ENCODE measurements around the gene MFN1. TPM values are rescaled to one million over a fixed set of nuclear protein-coding genes. Genes with fewer than 3 reads are reported as not detected.

The MFN1 gene
- total RNA-seq, 1 experiment from 2014 or later = 45.2 TPM

- H3K27me3 Mint-ChIP-seq (ENCODE audit: low read depth) = no peaks in the 10 kb centered on the region
- H3K27ac ChIP-seq (ENCODE audit: insufficient read length, low read depth, low read length) = no peak overlapping the region
- no peaks in the 10 kb centered on the region for H3K27me3 ChIP-seq (ENCODE audit: insufficient read depth, low read length)
- no peak overlapping the region for H2BK5ac ChIP-seq (ENCODE audit: insufficient read length, low read length)
- H3K23ac ChIP-seq (ENCODE audit: insufficient read length, low read depth, low read length) = no peak overlapping the region
- no peak overlapping the region for H3K14ac ChIP-seq (ENCODE audit: insufficient read depth, low read length)
- no peak overlapping the region for H4K91ac ChIP-seq (ENCODE audit: insufficient read length, low read depth, low read length)
- H2BK12ac ChIP-seq (ENCODE audit: insufficient read length, low read depth, low read length) = no peak overlapping the region
- no peak overlapping the region for H3K4me2 ChIP-seq (ENCODE audit: insufficient read depth, insufficient read length, low read length)
- H3K4me1 Mint-ChIP-seq = no peaks in the 10 kb centered on the region
- no peak overlapping the region for H2AFZ ChIP-seq (ENCODE audit: low read length)
- H3K9me3 ChIP-seq (ENCODE audit: control insufficient read depth, low read depth, low read length) = no peaks in the 10 kb centered on the region
- no peak overlapping the region for H2AK5ac ChIP-seq (ENCODE audit: insufficient read length, low read length)
- no peak overlapping the region for H4K8ac ChIP-seq (replicated peaks; ENCODE audit: insufficient read length, low read depth, low read length)
- no peak overlapping the region for H3T11ph ChIP-seq (ENCODE audit: low read length)
- H2BK20ac ChIP-seq (ENCODE audit: low read depth, low read length, poor library complexity, severe bottlenecking) = no peak overlapping the region
- H3K9ac ChIP-seq (ENCODE audit: extremely low read depth, insufficient read length, low read length) = no peak overlapping the region
- WGBS (ENCODE audit: extremely low coverage, insufficient read length, low lambda C conversion rate) = no CpG with 5 or more reads among the region's 5 CpGs
- no peak overlapping the region for H2BK120ac ChIP-seq (ENCODE audit: low read depth, low read length, poor library complexity, severe bottlenecking)
- H3K9me3 Mint-ChIP-seq = no peaks in the 10 kb centered on the region
- no peak overlapping the region for H3K4me3 Mint-ChIP-seq
- H3K36me3 Mint-ChIP-seq (ENCODE audit: insufficient read depth in 1 of 3, low read depth in 3 of 3) = peaks cover 13 to 43% (median 42%) of the 10 kb centered on the region in 3 experiments; a peak in 6 of 7 replicates
- H3K4me1 ChIP-seq (ENCODE audit: insufficient read depth, low read length) = no peaks in the 10 kb centered on the region
- no peak for TF ChIP-seq CTCF (conservative IDR thresholded peaks at IDR 0.05)
- H2BK15ac ChIP-seq (ENCODE audit: low read depth, low read length) = no peak overlapping the region
- no peaks in the 10 kb centered on the region for H3K79me2 ChIP-seq (ENCODE audit: insufficient read depth, low read length)
- no peaks in the 10 kb centered on the region for H4K20me1 ChIP-seq (ENCODE audit: control insufficient read depth, insufficient read depth, insufficient read length)
- no peak overlapping the region for H3K18ac ChIP-seq (ENCODE audit: insufficient read length, low read depth, low read length)
- DNase-seq = no peak
- no peak overlapping the region for H3K56ac ChIP-seq (ENCODE audit: insufficient read length, low read depth, low read length)
- no peaks in the 10 kb centered on the region for H3K79me1 ChIP-seq (ENCODE audit: insufficient read depth, low read depth, low read length, poor library complexity, severe bottlenecking)
- no peak overlapping the region for H4K5ac ChIP-seq (ENCODE audit: insufficient read length, low read depth, low read length)
- no peak overlapping the region for H3K27ac Mint-ChIP-seq
- no peaks in the 10 kb centered on the region for H3K23me2 ChIP-seq (ENCODE audit: insufficient read length, low read depth, low read length, poor library complexity, severe bottlenecking)
- H3K4ac ChIP-seq (ENCODE audit: low read depth, low read length) = no peak overlapping the region
Measured at GRCh38 chr3:179363332-179363731, 15.8 kb downstream of the MFN1 start.
